ENCODE results near the gene UBE3B. TPM values are rescaled to one million over a fixed set of nuclear protein-coding genes. Genes with fewer than 3 reads are reported as not detected.
A peak's percentile ranks its signal among the peaks of the same experiment; 100 is the strongest.

The UBE3B gene
- total RNA-seq, 1 experiment from 2014 or later, result 3,976 TPM

DNA sequence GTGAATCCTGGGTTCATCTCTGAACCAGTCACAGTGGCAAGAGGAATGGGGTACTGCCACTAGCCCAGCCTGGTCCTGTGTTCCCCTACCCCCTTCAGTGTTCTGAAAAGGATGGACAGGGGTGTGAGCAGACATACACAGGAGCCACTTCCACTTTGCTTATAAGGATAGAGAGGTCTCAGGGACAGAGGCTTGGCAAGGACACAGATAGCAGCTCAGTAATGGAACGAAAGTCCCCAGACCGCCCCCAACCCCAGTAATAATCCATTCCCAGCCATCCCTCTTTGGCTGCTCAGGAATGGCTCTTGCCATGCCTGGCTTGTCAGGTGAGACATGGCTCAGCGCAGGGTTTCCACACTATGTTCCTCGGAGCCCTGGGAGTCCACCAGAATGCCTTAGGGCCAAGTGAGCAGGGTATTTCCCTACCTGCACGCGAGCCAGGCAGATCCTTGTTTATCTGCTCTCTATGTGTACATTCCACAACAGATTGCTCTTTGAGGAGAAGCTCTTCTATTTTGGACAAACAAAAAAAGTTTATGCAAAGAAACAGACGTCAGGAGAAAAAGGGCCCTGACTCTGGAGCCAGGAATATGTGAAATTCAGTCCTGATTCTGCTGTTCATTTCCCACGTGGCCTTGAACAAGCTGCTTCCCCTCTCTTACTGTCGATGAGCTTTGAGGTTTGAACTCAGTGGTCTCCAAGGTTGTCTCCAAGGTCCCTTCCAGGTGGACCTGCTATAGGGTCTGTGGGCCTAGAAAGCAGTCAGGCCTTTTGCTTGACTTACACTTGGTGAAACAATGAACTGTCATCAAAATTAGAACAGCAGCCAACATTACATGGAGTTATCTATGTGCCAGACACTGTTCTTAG is 10.0 kb downstream of the UBE3B start:
- Histone ChIP-seq H3K36me3 (peaks cover 100% of the 10 kb centered on the region), H3K9me3 (replicated peaks) (no peaks in the 10 kb centered on the region; the same call in 1 of the 2 replicates), H3K4me1 (replicated peaks) (no peaks in the 10 kb centered on the region), H3K27me3 (replicated peaks) (no peaks in the 10 kb centered on the region), H3K4me3 (no peak overlapping the region), H3K27ac (no peak overlapping the region)
- DNase-seq (ENCODE audit: low read depth in 1 of 2, low spot score in 2 of 2), result peak; percentile 77 to 95

DNA sequence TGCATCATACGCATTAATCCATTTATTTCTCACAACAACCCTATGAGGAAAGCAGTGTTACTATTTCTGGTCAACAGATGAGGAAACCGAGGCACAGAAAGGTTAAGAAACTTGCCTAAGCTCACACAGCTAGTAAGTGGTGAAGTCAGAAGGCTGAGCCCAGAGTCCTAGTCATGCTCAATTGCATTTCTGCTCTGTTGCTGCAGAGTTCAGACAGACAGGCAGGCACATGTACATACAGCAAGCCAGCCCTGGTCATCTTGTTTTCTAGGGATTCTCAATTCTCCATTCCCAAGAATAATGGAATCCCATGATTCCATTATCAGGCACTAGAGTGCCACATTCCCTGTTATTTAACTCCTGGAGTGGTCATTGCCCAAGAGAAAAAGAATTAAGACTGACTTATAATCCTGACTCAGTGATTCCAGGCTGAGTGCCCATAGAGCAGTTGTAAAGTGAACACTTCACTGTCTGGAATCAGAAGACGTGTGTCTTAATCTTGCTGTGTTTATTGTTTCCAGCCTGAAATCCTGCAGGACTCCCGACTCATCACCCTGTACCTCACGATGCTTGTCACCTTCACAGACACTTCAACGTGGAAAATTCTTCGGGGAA is 10.7 kb downstream of the UBE3B start:
- no peak overlapping the region for H3K4me3 ChIP-seq
- H3K9me3 ChIP-seq (replicated peaks), result no peaks in the 10 kb centered on the region; the same call in 1 of the 2 replicates
- DNase-seq (ENCODE audit: low read depth in 1 of 2, low spot score in 2 of 2), result peak; percentile 68 to 87
- no peaks in the 10 kb centered on the region for H3K27me3 ChIP-seq (replicated peaks)
- no peak overlapping the region for H3K27ac ChIP-seq
- no peaks in the 10 kb centered on the region for H3K4me1 ChIP-seq (replicated peaks)
- H3K36me3 ChIP-seq, result peaks cover 98% of the 10 kb centered on the region

DNA sequence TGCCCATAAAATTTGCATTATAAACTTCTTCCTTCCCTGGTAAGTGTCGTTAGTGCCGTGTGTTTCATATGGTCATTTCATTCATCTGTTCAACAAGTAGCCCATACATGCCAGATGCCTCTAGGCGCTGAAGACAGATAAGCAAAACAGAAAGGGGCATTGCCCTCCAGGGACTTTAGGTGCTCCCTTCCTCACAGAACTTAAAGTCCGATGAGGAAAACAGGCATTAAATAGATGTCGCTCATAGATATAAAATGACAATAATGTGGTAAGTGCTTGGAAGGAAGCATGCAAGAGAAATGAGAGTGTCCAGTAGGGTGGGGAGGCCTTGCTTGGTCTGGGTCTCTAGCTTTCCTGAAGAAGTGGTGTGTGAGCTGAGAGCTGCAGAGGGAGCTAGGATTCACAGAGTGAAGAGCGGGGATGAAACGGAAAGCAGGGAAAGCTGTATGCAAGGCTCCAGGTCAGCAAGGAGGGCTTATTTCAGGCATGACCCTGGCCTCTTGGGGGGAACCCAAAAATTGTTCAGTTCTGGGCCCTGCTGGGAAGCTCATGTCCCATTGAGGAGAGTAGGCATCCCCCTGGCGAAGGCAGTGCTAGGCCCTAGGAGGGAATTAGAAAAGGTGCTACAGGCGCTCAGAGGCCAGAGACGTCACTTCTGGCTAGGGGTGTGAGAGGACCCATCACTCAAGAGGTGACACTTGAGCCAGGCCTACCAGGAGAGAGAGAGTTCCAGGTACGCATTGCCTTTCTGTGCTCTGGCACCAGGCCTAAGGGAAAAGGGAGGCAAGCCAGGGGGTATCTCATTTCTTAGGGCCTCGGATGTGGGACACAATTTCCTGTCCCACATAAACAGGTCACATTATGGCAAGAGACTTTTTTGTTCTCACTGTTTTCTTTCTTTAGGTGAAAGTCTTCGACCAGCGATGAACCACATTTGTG is 11.9 kb downstream of the UBE3B start:
- H3K4me1 ChIP-seq (replicated peaks), result no peaks in the 10 kb centered on the region
- DNase-seq (ENCODE audit: low read depth in 1 of 2, low spot score in 2 of 2), result peak; percentile 77 to 95
- H3K27ac ChIP-seq, result no peak overlapping the region
- no peak overlapping the region for H3K4me3 ChIP-seq
- H3K27me3 ChIP-seq (replicated peaks), result no peaks in the 10 kb centered on the region
- H3K9me3 ChIP-seq (replicated peaks), result no peaks in the 10 kb centered on the region; the same call in 1 of the 2 replicates
- peaks cover 98% of the 10 kb centered on the region for H3K36me3 ChIP-seq

DNA sequence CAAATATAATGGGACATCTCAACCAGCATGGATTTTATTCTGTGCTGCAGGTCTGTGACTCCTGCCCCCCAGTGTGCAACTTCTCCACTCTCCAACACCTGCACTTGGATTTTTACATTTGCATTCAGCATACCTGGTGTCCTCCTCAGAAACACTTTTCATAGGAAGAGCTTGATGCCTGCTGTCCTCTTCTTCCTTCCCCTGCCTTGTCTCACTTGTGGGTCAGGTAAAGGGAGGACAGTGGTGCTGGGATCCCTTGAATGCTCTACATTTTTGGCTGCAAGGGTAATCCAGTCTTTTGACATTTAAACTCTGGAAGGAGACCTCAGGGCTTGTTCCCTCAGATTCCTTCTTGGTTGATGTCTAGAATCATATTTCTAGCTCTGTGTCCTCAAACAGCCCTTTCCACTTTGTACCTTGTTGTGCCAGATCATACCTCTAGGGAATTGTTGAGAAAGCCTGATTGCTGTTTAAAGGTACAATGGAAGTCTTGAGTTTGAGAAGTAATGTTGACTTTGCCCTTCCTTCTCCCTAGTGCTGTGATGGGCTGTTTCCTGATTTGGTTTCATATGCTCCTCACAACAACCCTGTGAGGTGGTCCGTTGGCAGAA is 12.6 kb downstream of the UBE3B start:
- Histone ChIP-seq H3K27ac (no peak overlapping the region), H3K9me3 (replicated peaks) (peaks cover 3% of the 10 kb centered on the region), H3K4me3 (no peak overlapping the region), H3K36me3 (peaks cover 98% of the 10 kb centered on the region), H3K4me1 (replicated peaks) (no peaks in the 10 kb centered on the region), H3K27me3 (replicated peaks) (no peaks in the 10 kb centered on the region)
- peak in 1 of 2 experiments; percentile 86 for DNase-seq (ENCODE audit: low read depth in 1 of 2, low spot score in 2 of 2)

DNA sequence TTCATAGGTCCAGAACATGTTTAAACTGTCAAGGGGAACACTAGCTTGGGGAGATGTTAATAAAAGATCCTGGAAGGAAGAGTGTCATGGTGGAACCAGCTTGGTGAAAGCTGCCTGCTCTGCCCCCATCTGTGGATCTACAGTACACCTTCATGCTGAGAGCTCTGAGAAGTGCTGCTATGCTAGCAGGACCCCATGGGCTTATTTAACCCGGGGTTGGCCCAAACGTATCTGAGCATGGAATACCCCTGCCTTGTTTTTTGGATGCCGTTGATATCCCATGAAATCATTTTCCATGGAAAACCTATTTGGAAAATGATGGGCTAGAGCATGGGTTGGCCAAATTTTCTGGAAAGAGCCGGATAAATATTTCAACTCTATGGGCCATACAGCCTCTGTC is 14.2 kb downstream of the UBE3B start:
- Histone ChIP-seq H3K4me3 (no peak overlapping the region), H3K9me3 (replicated peaks) (peaks cover 4% of the 10 kb centered on the region), H3K27me3 (replicated peaks) (no peaks in the 10 kb centered on the region), H3K4me1 (replicated peaks) (no peaks in the 10 kb centered on the region), H3K36me3 (peaks cover 98% of the 10 kb centered on the region), H3K27ac (no peak overlapping the region)
- DNase-seq (ENCODE audit: low read depth in 1 of 2, low spot score in 2 of 2), result peak; percentile 70 to 92

DNA sequence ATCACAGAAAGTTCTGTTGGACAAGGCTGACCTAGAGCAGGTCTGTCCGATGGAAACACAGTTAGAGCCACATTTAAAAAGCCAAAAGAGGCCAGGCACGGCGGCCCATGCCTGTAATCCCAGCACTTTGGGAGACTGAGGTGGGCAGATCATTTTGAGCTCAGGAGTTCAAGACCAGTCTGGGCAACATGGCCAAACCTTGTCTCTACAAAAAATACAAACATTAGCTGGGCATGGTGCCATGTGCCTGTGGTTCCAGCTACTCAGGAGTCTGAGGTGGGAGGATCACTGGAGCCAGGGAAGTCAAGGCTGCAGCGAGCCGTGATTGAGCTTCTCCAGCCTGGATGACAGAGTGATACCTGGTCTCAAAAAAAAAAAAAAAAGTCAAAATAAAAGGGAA is 14.9 kb downstream of the UBE3B start:
- peak; percentile 73 to 95 for DNase-seq (ENCODE audit: low read depth in 1 of 2, low spot score in 2 of 2)
- Histone ChIP-seq H3K36me3 (peaks cover 93% of the 10 kb centered on the region), H3K9me3 (replicated peaks) (peaks cover 4% of the 10 kb centered on the region), H3K4me1 (replicated peaks) (no peaks in the 10 kb centered on the region), H3K27ac (no peak overlapping the region), H3K4me3 (no peak overlapping the region), H3K27me3 (replicated peaks) (no peaks in the 10 kb centered on the region)

DNA sequence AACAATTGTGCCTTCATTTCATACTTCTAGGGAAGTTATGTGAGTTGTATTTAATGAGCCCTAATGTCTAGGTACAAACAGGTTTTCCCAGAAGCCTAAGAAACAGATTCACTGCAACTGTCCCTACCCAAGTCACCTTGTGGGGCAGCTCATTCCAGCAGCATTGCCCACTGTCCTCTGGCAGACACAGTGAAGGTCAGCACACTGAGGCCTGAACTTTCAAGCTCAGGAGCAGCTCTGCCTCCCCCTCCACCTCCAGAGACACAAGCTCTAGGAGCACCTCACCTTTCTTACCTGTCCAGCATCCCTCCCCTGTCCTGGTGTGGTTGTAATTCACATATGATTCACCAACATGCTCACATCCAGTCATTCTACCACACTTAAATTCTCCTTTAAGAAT is 15.7 kb downstream of the UBE3B start:
- H3K36me3 ChIP-seq, result peaks cover 86% of the 10 kb centered on the region
- peaks cover 4% of the 10 kb centered on the region for H3K9me3 ChIP-seq (replicated peaks)

DNA sequence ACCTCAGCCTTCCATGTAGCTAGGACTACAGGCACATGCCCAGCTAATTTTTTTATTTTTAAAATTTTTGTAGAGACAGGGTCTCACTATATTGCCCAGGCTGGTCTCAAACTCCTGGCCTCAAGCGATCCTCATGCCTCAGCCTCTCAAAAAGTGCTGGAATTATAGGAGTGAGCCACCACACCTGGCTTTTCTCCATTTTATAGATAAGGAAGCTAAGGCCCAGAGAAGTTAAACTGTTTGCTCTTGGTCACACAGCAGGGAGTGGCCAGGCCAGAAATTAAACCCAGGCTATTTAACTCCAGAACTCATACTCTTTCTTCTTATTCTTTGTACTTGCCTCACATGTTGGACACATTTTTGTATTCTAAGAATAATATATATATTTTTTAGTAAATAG is 16.5 kb downstream of the UBE3B start:
- peaks cover 77% of the 10 kb centered on the region for H3K36me3 ChIP-seq
- peaks cover 4% of the 10 kb centered on the region for H3K9me3 ChIP-seq (replicated peaks)
- peak; percentile 63 to 87 for DNase-seq (ENCODE audit: low read depth in 1 of 2, low spot score in 2 of 2)
- H3K27me3 ChIP-seq (replicated peaks), result no peaks in the 10 kb centered on the region
- H3K4me1 ChIP-seq (replicated peaks), result no peaks in the 10 kb centered on the region
- no peak overlapping the region for H3K27ac ChIP-seq
- no peak overlapping the region for H3K4me3 ChIP-seq

More for the DNA sequence above, 15.7 kb downstream of the UBE3B start:
- Histone ChIP-seq H3K27ac (no peak overlapping the region), H3K27me3 (replicated peaks) (no peaks in the 10 kb centered on the region), H3K4me3 (no peak overlapping the region), H3K4me1 (replicated peaks) (no peaks in the 10 kb centered on the region)
- DNase-seq (ENCODE audit: low read depth in 1 of 2, low spot score in 2 of 2), result peak in 1 of 2 experiments; percentile 94

DNA sequence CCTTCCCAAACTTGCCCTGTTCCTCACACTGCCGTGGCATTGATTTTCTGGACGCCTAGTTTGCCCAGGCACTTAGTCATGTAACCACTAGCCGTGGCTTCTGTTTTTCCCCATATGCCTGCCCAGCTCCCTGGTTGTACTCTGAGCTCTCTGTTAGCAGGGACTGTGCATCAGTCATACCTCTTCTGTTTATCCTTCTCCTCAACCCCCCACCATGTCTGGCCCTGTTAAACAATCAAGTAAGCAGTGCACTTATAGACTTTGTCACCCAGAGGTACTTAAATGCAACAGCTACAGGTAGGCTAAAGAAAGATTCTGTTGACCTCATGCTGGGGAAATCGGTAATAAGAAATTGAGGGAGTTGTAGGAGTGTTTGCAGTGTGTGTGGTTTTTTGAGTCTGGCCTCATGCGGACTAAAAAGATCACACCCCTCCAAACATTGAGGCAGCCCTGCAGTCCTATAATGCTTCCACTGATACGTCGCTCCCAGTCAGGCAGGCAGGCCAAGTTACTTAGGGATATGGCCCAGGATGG is 17.0 kb downstream of the UBE3B start:
- peaks cover 4% of the 10 kb centered on the region for H3K9me3 ChIP-seq (replicated peaks)
- H3K4me1 ChIP-seq (replicated peaks), result no peaks in the 10 kb centered on the region
- H3K27ac ChIP-seq, result no peak overlapping the region
- DNase-seq (ENCODE audit: low read depth in 1 of 2, low spot score in 2 of 2), result peak; percentile 76 to 93
- H3K27me3 ChIP-seq (replicated peaks), result no peaks in the 10 kb centered on the region
- H3K36me3 ChIP-seq, result peaks cover 73% of the 10 kb centered on the region
- no peak overlapping the region for H3K4me3 ChIP-seq

DNA sequence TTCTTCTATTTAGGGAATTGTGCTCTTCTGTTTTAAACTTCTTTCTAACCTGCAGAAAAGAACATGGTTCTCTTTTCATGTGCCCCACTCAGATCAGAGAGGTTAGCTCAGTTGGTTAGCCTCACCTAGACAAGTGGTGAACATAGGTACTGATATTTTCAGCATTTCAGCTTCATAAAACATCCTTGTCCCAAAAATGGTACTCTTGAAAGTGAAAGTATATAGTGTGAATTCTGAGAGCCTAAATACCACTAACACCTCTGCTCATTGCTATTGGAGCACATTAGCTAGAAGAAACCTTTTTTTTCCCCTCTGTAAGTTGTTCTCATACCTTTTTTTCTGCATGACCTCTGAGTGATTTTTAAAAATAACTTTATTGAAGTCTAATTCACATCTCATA is 17.6 kb downstream of the UBE3B start:
- Histone ChIP-seq H3K4me1 (replicated peaks) (no peaks in the 10 kb centered on the region), H3K27ac (no peak overlapping the region), H3K4me3 (no peak overlapping the region), H3K36me3 (peaks cover 67% of the 10 kb centered on the region), H3K27me3 (replicated peaks) (no peaks in the 10 kb centered on the region), H3K9me3 (replicated peaks) (peaks cover 4% of the 10 kb centered on the region)
- DNase-seq (ENCODE audit: low read depth in 1 of 2, low spot score in 2 of 2), result no peak

DNA sequence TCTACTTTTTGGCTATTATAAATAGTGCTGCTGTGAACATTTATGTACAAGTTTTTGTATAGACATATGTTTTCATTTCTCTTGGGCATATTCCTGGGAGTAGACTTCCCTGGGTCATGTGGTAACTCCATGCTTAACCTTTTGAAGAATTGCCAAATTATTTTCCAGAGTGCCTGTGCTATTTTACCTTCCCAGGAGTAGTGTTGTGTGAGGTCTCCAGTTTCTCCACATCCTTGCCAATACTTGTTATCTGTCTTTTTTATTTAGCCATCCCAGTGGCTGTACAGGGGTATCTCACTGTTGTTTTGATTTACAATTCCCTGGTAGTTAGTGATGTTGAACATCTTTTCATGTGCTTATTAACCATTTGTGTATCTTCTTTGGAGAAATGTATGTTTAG is 18.9 kb downstream of the UBE3B start:
- peaks cover 54% of the 10 kb centered on the region for H3K36me3 ChIP-seq
- peaks cover 4% of the 10 kb centered on the region for H3K9me3 ChIP-seq (replicated peaks)
- no peaks in the 10 kb centered on the region for H3K27me3 ChIP-seq (replicated peaks)
- H3K4me1 ChIP-seq (replicated peaks), result no peaks in the 10 kb centered on the region
- peak; percentile 69 to 76 for DNase-seq (ENCODE audit: low read depth in 1 of 2, low spot score in 2 of 2)
- no peak overlapping the region for H3K27ac ChIP-seq
- H3K4me3 ChIP-seq, result no peak overlapping the region

DNA sequence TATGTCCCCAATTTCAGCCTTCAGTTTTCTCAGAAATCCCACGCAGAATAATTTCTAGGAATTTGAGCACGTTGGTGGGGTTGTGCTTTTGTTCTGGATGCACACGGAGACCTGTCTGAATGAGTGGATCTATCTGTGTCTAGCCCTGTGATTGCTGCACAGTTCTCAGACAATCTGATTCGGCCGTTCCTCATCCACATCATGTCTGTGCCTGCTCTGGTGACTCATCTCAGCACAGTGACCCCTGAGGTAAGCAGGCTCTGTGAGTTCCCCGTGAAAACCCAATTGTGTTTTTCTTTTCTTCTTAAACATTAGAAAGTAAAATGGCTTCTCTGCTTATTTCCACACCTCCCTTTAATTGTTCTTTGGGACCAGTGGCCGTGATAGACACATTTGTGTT is 20.2 kb downstream of the UBE3B start:
- Histone ChIP-seq H3K9me3 (replicated peaks) (peaks cover 4% of the 10 kb centered on the region), H3K27me3 (replicated peaks) (no peaks in the 10 kb centered on the region), H3K4me1 (replicated peaks) (no peaks in the 10 kb centered on the region), H3K36me3 (peaks cover 49% of the 10 kb centered on the region), H3K4me3 (no peak overlapping the region), H3K27ac (no peak overlapping the region)
- DNase-seq (ENCODE audit: low read depth in 1 of 2, low spot score in 2 of 2), result no peak
